GM23338 (cell line): ENCODE measurements around the gene BRD7.

Source experiments
- CREB1 ChIP-seq: fragments of 250-450 bp; sonication (Bioruptor Pico); IDR thresholded peaks from 2 replicates; pipeline ENCODE4 v1.5.0; 2020; ENCODE audit warnings: low read depth, mild to moderate bottlenecking, moderate library complexity
- CTCF ChIP-seq, 2 experiments: fragments of 200-600 bp in 1 of 2; sonication (generic) in 1 of 2; conservative IDR thresholded peaks; 2 replicates each; pipeline versions ENCODE4 v1.5.1 to v1.6.1; 2016 to 2017; ENCODE audit warnings: antibody characterized with exemption in 2 of 2, low read depth in 2 of 2, mild to moderate bottlenecking in 2 of 2, moderate library complexity in 1 of 2
- EZH2 ChIP-seq: fragments of 200-600 bp; sonication (generic); IDR thresholded peaks from one replicate; pipeline ENCODE4 v1.8.0; 2017; ENCODE audit warnings: antibody characterized with exemption, mild to moderate bottlenecking, low read depth; ENCODE audit not compliant: unreplicated experiment
- EZH2phosphoT487 ChIP-seq: fragments of 200-600 bp; sonication (generic); IDR thresholded peaks from one replicate; pipeline ENCODE4 v1.8.1; 2018; ENCODE audit warnings: antibody characterized with exemption; ENCODE audit not compliant: unreplicated experiment
- JUNB ChIP-seq: IDR thresholded peaks from one replicate; pipeline ENCODE4 v1.6.1; 2016; ENCODE audit warnings: antibody characterized with exemption; ENCODE audit not compliant: unreplicated experiment
- POLR2AphosphoS5 ChIP-seq: IDR thresholded peaks from 2 replicates; pipeline ENCODE4 v1.6.1; 2016; ENCODE audit warnings: antibody characterized with exemption, low read depth
- REST ChIP-seq: IDR thresholded peaks from one replicate; pipeline ENCODE4 v1.6.1; 2018; ENCODE audit warnings: antibody characterized with exemption; ENCODE audit not compliant: unreplicated experiment
- STAT1 ChIP-seq: IDR thresholded peaks from one replicate; pipeline ENCODE4 v1.6.1; 2016; ENCODE audit warnings: antibody characterized with exemption; ENCODE audit not compliant: unreplicated experiment
- ZNF114 ChIP-seq: fragments of 250-450 bp; sonication (Bioruptor Pico); IDR thresholded peaks from 2 replicates; pipeline ENCODE4 v1.5.0; 2020; ENCODE audit warnings: mild to moderate bottlenecking, moderate library complexity
- TF ChIP-seq, protein P1 (sequence below): fragments of 250-450 bp; sonication (Bioruptor Pico); IDR thresholded peaks from 2 replicates; pipeline ENCODE4 v1.5.0; 2020; ENCODE audit warnings: mild to moderate bottlenecking, moderate library complexity

GRCh38 chr16:50316848-50317630 lies 51.7 kb downstream of the BRD7 start:
- TF ChIP-seq EZH2: no peak
- TF ChIP-seq EZH2phosphoT487: no peak
- TF ChIP-seq CTCF (conservative IDR thresholded peaks at IDR 0.05; ENCODE audit: low read depth in 2 of 2): no peak
- no peak for TF ChIP-seq POLR2AphosphoS5
- no peak for TF ChIP-seq REST
- TF ChIP-seq STAT1: no peak
- no peak for TF ChIP-seq CREB1 (CRISPR knock-in tag)
- no peak for TF ChIP-seq ZNF114 (CRISPR knock-in tag)
- TF ChIP-seq JUNB: no peak
- TF ChIP-seq, protein P1, sequence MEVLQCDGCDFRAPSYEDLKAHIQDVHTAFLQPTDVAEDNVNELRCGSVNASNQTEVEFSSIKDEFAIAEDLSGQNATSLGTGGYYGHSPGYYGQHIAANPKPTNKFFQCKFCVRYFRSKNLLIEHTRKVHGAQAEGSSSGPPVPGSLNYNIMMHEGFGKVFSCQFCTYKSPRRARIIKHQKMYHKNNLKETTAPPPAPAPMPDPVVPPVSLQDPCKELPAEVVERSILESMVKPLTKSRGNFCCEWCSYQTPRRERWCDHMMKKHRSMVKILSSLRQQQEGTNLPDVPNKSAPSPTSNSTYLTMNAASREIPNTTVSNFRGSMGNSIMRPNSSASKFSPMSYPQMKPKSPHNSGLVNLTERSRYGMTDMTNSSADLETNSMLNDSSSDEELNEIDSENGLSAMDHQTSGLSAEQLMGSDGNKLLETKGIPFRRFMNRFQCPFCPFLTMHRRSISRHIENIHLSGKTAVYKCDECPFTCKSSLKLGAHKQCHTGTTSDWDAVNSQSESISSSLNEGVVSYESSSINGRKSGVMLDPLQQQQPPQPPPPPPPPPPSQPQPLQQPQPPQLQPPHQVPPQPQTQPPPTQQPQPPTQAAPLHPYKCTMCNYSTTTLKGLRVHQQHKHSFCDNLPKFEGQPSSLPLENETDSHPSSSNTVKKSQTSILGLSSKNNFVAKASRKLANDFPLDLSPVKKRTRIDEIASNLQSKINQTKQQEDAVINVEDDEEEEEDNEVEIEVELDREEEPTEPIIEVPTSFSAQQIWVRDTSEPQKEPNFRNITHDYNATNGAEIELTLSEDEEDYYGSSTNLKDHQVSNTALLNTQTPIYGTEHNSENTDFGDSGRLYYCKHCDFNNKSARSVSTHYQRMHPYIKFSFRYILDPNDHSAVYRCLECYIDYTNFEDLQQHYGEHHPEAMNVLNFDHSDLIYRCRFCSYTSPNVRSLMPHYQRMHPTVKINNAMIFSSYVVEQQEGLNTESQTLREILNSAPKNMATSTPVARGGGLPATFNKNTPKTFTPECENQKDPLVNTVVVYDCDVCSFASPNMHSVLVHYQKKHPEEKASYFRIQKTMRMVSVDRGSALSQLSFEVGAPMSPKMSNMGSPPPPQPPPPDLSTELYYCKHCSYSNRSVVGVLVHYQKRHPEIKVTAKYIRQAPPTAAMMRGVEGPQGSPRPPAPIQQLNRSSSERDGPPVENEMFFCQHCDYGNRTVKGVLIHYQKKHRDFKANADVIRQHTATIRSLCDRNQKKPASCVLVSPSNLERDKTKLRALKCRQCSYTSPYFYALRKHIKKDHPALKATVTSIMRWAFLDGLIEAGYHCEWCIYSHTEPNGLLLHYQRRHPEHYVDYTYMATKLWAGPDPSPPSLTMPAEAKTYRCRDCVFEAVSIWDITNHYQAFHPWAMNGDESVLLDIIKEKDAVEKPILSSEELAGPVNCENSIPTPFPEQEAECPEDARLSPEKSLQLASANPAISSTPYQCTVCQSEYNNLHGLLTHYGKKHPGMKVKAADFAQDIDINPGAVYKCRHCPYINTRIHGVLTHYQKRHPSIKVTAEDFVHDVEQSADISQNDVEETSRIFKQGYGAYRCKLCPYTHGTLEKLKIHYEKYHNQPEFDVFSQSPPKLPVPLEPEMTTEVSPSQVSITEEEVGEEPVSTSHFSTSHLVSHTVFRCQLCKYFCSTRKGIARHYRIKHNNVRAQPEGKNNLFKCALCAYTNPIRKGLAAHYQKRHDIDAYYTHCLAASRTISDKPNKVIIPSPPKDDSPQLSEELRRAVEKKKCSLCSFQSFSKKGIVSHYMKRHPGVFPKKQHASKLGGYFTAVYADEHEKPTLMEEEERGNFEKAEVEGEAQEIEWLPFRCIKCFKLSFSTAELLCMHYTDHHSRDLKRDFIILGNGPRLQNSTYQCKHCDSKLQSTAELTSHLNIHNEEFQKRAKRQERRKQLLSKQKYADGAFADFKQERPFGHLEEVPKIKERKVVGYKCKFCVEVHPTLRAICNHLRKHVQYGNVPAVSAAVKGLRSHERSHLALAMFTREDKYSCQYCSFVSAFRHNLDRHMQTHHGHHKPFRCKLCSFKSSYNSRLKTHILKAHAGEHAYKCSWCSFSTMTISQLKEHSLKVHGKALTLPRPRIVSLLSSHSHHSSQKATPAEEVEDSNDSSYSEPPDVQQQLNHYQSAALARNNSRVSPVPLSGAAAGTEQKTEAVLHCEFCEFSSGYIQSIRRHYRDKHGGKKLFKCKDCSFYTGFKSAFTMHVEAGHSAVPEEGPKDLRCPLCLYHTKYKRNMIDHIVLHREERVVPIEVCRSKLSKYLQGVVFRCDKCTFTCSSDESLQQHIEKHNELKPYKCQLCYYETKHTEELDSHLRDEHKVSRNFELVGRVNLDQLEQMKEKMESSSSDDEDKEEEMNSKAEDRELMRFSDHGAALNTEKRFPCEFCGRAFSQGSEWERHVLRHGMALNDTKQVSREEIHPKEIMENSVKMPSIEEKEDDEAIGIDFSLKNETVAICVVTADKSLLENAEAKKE (CRISPR knock-in tag): no peak
